HCT116 (cell line): Measurements from ENCODE around the gene NEB.

Experiments
- EGR1 ChIP-seq: IDR thresholded peaks from 2 replicates; pipeline ENCODE4 v1.6.1; 2012; ENCODE audit warnings: low read depth
- EZH2 ChIP-seq: fragments of 200-600 bp; sonication (generic); IDR thresholded peaks from 2 replicates; pipeline ENCODE4 v1.6.1; 2017; ENCODE audit warnings: antibody characterized with exemption, mixed run types
- POLR2A ChIP-seq: IDR thresholded peaks from 2 replicates; pipeline ENCODE4 v1.7.0; 2011; ENCODE audit warnings: borderline replicate concordance; ENCODE audit not compliant: insufficient read depth, insufficient read length; ENCODE audit errors: extremely low read depth
- POLR2AphosphoS5 ChIP-seq: IDR thresholded peaks from 2 replicates; pipeline ENCODE4 v1.6.1; 2011; ENCODE audit warnings: mild to moderate bottlenecking, low read depth, low read length, moderate library complexity
- SIN3A ChIP-seq: IDR thresholded peaks from 2 replicates; pipeline ENCODE4 v1.6.1; 2012; ENCODE audit warnings: low read depth
- SP1 ChIP-seq: IDR thresholded peaks from 2 replicates; pipeline ENCODE4 v1.6.1; 2012; ENCODE audit warnings: low read depth
- TCF7L2 ChIP-seq: IDR thresholded peaks from 2 replicates; pipeline ENCODE4 v1.7.0; 2011; ENCODE audit warnings: borderline replicate concordance, inconsistent platforms; ENCODE audit not compliant: insufficient read depth, insufficient read length; ENCODE audit errors: extremely low read depth
- YY1 ChIP-seq: IDR thresholded peaks from 2 replicates; pipeline ENCODE4 v1.6.1; 2011; ENCODE audit warnings: low read length, low read depth, moderate library complexity, mild to moderate bottlenecking; ENCODE audit not compliant: insufficient replicate concordance; ENCODE audit errors: extremely low read depth
- ZNF274 ChIP-seq: fragments of 200-500 bp; sonication (Bioruptor generic); IDR thresholded peaks from 2 replicates; pipeline ENCODE4 v1.6.1; 2014; ENCODE audit warnings: mild to moderate bottlenecking, low read depth, low read length, inconsistent platforms
- TF ChIP-seq, protein P1 (sequence below), 3 experiments: fragments of 200-600 bp in 1 of 3; sonication (generic) in 1 of 3; IDR thresholded peaks in 2 of 3; conservative IDR thresholded peaks in 1 of 3; 2 replicates each; pipeline ENCODE4 v1.5.1; 2012 to 2017; ENCODE audit warnings: low read depth in 2 of 3, low read length in 2 of 3, antibody characterized with exemption in 1 of 3, borderline replicate concordance in 1 of 3, control low read depth in 1 of 3, mild to moderate bottlenecking in 1 of 3, mixed read lengths in 1 of 3, mixed run types in 1 of 3, moderate library complexity in 1 of 3; ENCODE audit not compliant: insufficient read depth in 1 of 3
- TF ChIP-seq, protein P2 (sequence below): IDR thresholded peaks from 2 replicates; pipeline ENCODE4 v1.6.1; 2012
- TF ChIP-seq, protein P3 (sequence below): IDR thresholded peaks from 2 replicates; pipeline ENCODE4 v1.6.1; 2012; ENCODE audit warnings: low read depth

DNA sequence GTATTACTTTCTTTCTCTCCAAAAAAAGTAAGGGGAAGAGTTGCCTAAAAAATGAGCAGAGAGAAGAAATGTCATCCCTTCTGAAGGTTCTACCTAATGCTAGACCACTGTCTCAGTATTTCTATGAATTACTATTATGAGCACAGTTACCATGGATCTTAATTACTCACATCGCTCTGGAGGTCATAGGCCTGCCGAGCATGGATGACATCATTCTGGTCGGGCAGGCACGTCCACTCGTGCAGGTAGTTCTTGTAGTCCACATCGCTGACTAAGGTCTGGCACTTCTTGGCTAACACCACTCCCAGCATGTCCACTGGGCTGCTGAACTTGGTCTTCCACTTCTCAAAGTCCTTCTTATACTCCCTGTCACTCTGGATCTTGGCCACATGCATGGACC is 106.9 kb downstream of the NEB start:
- TF ChIP-seq EZH2 (no peak), SIN3A (no peak), EGR1 (no peak), POLR2A (no peak), SP1 (no peak), TCF7L2 (no peak), ZNF274 (no peak), YY1 (no peak), POLR2AphosphoS5 (no peak)
- TF ChIP-seq, protein P1, sequence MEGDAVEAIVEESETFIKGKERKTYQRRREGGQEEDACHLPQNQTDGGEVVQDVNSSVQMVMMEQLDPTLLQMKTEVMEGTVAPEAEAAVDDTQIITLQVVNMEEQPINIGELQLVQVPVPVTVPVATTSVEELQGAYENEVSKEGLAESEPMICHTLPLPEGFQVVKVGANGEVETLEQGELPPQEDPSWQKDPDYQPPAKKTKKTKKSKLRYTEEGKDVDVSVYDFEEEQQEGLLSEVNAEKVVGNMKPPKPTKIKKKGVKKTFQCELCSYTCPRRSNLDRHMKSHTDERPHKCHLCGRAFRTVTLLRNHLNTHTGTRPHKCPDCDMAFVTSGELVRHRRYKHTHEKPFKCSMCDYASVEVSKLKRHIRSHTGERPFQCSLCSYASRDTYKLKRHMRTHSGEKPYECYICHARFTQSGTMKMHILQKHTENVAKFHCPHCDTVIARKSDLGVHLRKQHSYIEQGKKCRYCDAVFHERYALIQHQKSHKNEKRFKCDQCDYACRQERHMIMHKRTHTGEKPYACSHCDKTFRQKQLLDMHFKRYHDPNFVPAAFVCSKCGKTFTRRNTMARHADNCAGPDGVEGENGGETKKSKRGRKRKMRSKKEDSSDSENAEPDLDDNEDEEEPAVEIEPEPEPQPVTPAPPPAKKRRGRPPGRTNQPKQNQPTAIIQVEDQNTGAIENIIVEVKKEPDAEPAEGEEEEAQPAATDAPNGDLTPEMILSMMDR (IDR thresholded peaks at IDR 0.05 in 2 of 3, conservative IDR thresholded peaks at IDR 0.05 in 1 of 3; ENCODE audit: borderline replicate concordance in 1 of 3, insufficient read depth in 1 of 3, low read depth in 2 of 3, low read length in 2 of 3), result no peak
- TF ChIP-seq, protein P2, sequence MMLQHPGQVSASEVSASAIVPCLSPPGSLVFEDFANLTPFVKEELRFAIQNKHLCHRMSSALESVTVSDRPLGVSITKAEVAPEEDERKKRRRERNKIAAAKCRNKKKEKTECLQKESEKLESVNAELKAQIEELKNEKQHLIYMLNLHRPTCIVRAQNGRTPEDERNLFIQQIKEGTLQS, result no peak
- TF ChIP-seq, protein P3, sequence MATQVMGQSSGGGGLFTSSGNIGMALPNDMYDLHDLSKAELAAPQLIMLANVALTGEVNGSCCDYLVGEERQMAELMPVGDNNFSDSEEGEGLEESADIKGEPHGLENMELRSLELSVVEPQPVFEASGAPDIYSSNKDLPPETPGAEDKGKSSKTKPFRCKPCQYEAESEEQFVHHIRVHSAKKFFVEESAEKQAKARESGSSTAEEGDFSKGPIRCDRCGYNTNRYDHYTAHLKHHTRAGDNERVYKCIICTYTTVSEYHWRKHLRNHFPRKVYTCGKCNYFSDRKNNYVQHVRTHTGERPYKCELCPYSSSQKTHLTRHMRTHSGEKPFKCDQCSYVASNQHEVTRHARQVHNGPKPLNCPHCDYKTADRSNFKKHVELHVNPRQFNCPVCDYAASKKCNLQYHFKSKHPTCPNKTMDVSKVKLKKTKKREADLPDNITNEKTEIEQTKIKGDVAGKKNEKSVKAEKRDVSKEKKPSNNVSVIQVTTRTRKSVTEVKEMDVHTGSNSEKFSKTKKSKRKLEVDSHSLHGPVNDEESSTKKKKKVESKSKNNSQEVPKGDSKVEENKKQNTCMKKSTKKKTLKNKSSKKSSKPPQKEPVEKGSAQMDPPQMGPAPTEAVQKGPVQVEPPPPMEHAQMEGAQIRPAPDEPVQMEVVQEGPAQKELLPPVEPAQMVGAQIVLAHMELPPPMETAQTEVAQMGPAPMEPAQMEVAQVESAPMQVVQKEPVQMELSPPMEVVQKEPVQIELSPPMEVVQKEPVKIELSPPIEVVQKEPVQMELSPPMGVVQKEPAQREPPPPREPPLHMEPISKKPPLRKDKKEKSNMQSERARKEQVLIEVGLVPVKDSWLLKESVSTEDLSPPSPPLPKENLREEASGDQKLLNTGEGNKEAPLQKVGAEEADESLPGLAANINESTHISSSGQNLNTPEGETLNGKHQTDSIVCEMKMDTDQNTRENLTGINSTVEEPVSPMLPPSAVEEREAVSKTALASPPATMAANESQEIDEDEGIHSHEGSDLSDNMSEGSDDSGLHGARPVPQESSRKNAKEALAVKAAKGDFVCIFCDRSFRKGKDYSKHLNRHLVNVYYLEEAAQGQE, result no peak
